GM15510 (cell line): ENCODE measurements around the gene POLR2B.

Source experiments
- POLR2A ChIP-seq: IDR thresholded peaks from 3 replicates; pipeline ENCODE4 v1.6.1; 2011; ENCODE audit warnings: borderline replicate concordance; ENCODE audit not compliant: insufficient read length; ENCODE audit errors: extremely low read depth

Gene POLR2B

GRCh38 chr4:57037982-57038604, 59.4 kb downstream of the POLR2B start:
- no peak for TF ChIP-seq POLR2A

- no peak for TF ChIP-seq POLR2A
These were observed 60.6 kb downstream of the POLR2B start for GRCh38 chr4:57039345-57039744.

DNA sequence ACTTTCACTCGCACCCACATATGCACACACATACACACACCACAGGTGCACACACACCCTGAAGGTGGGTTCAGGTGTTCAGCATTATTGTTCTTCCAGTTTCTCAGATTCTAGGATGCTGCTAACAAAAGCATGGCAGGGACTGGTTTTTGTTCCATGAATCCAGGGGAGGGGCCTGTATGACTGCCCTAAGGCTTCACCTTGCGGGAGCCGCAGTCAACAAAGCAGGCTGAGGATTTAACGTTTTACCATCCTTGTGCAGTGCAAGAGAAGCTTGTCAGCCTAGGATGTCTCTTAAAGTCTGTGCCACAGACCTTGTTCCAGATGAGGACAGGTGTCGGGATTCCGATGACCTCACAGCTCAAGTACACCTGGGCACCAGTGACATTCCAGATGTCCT, 61.8 kb downstream of the POLR2B start:
- TF ChIP-seq POLR2A, result no peak

GRCh38 chr4:57041020-57041419, 62.3 kb downstream of the POLR2B start:
- no peak for TF ChIP-seq POLR2A

DNA sequence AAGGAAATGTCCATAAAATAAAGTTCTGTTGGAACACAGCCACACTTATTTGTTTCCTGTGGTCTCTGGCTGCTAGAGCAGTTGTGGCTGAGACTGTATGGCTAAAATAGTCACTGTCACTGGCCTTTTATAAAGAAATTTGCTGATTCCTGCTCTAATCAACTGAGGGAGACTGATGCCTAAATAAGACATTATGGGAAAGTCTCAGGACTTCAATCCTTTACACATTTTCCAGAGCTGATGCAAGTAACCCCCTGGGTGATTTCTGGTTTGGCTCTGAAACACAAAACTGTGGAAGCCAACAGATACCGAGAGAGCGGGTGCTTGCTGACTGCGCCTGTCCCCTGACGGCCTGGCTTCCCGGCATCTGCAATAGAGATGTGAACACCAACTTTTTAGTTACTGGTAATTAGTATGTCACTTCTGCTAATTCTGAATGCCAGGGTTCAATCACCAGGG, 64.0 kb downstream of the POLR2B start:
- TF ChIP-seq POLR2A, result no peak

DNA sequence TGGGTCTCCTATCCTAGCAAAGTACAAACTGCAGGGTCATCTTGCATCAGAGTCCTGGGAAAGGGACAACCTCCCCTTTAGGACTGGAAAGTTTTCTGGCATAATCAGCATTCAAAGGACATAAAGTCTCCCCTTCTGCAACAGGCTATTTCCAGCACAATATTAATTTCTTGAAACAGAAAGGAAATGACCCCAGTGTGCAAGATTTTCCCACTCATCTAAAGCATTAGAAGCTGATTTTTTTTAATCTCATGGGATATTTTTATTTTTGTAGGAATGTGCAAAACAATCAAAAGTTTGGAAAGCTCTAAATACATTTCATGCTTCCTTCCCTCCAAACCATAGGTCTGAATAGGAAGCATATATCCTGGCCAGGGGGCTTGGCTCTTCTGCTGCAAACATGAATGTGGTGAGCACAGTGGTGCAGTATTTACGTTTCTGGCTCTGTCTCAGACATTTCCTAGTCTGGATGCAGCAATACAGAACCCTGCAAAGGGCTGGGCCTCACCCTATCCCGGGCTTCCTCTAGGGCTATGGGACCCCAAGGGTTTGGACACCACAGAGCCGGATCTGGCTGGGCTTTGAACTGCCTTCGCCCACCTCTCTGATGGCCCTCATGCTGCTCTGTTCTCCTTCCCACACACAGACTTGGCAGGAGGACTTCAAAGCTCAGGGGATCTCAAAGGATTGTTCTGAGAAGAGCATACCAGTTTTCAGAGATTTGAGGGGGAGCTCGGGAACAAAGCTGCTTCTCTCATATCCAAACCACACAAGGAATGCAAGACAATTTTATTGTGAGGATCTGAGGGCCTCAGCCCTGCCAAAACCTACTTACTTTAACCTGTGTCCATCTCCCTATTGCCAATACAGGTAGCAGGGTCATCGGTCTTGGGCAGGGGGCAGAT, 64.9 kb downstream of the POLR2B start:
- TF ChIP-seq POLR2A, result no peak

- TF ChIP-seq POLR2A, result no peak
These were observed 65.6 kb downstream of the POLR2B start for GRCh38 chr4:57044279-57044678.

GRCh38 chr4:57044996-57045395, 66.3 kb downstream of the POLR2B start:
- no peak for TF ChIP-seq POLR2A

GRCh38 chr4:57048590-57049304, 70.1 kb downstream of the POLR2B start:
- TF ChIP-seq POLR2A, result no peak

- TF ChIP-seq POLR2A, result no peak
These were observed 72.4 kb downstream of the POLR2B start for GRCh38 chr4:57051095-57051494.

DNA sequence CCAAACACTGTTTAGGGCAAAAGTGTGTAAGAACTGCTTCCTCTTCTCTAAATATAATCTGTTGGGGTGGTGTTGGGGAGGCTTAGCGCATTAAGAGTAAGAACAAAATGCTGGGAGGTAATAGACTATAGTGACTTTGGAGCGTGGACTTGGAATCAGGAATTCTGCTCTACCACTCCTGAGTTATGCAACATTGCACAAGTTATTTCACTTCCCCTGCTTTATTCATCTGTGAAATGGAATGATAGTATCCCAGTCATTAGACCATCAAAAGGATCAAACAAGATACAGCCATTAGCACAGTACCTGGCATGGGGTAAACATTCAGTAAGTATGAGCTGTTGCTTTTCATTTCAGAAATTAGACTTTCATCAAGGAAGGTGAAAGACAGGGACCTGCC, 72.8 kb downstream of the POLR2B start:
- no peak for TF ChIP-seq POLR2A

GRCh38 chr4:57053508-57053907, 74.8 kb downstream of the POLR2B start:
- TF ChIP-seq POLR2A, result no peak

GRCh38 chr4:57055886-57056285, 77.2 kb downstream of the POLR2B start:
- TF ChIP-seq POLR2A, result no peak

- no peak for TF ChIP-seq POLR2A
These were observed 81.4 kb downstream of the POLR2B start for GRCh38 chr4:57059890-57060716.
